HG02678 (cell line): ENCODE results near the gene UGT1A7.
"Not testable (repeated sequence)": the region's sequence is repeated elsewhere in the genome, so short reads cannot be mapped to it uniquely, and the experiment has no call there.

Source experiments
- ATAC-seq: cut with Tn5 transposase; IDR thresholded peaks from one replicate; pipeline ENCODE4 v1.9.1; 2021; ENCODE audit warnings: mild to moderate bottlenecking, moderate library complexity; ENCODE audit not compliant: unreplicated experiment

UGT1A7 gene

GRCh38 chr2:233681521-233682099 lies at the start of gene UGT1A7:
TSS of gene UGT1A7 (plus strand) at chr2:233681901. CDS start at chr2:233681938, 37 bp downstream.
- no peak for ATAC-seq

DNA sequence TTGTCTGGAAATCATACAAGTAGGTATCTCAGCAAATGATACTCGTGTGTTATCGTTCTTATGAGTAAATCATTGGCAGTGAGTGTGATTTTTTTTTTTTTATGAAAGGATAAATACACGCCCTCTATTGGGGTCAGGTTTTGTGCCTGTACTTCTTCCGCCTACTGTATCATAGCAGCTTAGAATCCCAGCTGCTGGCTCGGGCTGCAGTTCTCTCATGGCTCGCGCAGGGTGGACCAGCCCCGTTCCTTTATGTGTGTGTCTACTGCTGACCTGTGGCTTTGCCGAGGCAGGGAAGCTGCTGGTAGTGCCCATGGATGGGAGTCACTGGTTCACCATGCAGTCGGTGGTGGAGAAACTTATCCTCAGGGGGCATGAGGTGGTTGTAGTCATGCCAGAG lies 45.4 kb upstream of the UGT1A7 start, which contains the start of gene UGT1A10:
TSS of gene UGT1A10 (plus strand) at position 143 of the 400 bp plus-strand sequence. CDS start at position 218, 75 bp downstream.
- ATAC-seq, result not testable (repeated sequence)

GRCh38 chr2:233638836-233639235 lies 42.9 kb upstream of the UGT1A7 start:
- no peak for ATAC-seq

- ATAC-seq, result no peak
These were observed 41.8 kb upstream of the UGT1A7 start for GRCh38 chr2:233639860-233640259.

DNA sequence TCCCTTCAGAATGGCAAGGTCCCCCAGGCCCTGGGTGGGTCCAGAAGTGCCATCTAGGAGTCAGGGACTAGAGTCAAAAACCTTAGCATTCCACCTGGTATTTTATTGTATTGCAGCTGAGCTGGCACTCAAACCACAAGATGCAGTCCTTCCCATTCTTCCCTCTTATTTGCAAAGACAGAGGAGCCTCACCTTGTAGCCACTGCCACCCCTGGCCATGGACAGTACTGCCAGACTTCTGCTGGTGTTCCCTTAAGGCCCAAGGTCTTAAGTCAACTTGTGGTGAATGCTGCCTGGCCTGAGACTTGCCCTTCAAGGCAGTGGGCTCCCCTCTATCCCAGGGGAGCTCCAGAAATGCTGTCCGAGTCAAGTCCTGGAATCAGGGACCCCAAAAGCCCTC lies 38.6 kb upstream of the UGT1A7 start:
- ATAC-seq, result no peak

GRCh38 chr2:233646033-233646432 lies 35.7 kb upstream of the UGT1A7 start:
- not testable (repeated sequence) for ATAC-seq

DNA sequence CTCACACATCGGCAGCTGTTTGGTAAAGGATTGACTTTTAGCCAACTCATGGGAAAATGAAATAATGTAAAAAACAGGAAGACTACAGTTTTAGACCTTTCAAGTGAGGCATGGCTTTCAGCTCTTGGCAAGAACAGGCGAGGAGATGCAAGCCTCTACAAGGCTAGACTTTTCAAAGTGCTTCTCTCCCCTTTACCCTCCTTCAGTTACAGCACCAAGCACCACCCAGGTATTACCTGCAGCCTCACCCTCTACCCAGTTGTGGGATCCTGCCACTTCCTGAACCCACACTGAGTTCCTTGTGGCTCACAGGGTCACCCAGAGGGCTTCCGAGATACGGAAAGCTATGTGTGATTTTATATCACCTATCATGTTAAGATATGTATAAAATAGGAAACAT lies 30.7 kb upstream of the UGT1A7 start:
- ATAC-seq, result no peak

GRCh38 chr2:233651430-233651829 lies 30.3 kb upstream of the UGT1A7 start:
- ATAC-seq, result no peak

- ATAC-seq, result no peak
These were observed 27.2 kb upstream of the UGT1A7 start for GRCh38 chr2:233654501-233654900.

DNA sequence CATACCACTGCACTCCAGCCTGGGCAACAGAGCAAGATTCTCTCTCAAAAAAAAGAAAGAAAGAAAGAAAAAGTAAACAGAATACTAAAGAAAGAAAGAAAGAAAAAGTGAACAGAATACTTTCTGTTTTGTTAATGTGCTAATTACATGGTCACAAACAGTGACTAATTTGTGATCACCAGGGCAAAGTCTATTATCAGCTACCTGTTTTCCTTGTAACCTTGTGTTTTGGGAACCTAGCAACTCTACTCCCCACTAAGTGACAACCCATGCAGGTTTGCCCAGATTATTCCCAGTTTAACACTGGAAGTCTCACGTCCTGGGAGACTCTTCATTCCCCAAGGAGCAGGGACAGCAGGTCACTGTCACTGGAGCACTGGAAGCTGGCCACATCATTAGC lies 26.7 kb upstream of the UGT1A7 start:
- ATAC-seq, result no peak

GRCh38 chr2:233655943-233656342 lies 25.8 kb upstream of the UGT1A7 start:
- ATAC-seq, result not testable (repeated sequence)

- ATAC-seq, result no peak
These were observed 25.3 kb upstream of the UGT1A7 start for GRCh38 chr2:233656443-233656842.

- no peak for ATAC-seq
These were observed 23.1 kb upstream of the UGT1A7 start for GRCh38 chr2:233658610-233659009.

DNA sequence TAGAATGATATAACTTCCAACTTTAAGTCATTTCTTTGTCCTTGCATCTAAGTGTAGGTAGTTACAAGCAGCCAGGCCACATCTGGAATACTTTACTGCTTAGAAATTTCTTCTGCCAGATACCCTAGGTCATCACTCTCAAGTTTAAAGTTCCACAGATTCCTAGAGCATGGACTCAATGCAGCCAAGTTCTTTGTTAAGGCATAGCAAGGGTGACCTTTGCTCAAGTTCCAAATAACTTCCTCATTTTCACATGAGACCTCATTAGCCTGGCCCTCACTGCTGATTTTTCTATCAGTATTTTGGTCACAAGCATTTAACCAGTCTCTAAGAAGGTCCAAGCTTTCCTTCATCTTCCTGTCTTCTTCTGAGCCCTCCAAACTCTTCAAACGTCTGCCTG lies 17.8 kb upstream of the UGT1A7 start:
- ATAC-seq, result no peak

DNA sequence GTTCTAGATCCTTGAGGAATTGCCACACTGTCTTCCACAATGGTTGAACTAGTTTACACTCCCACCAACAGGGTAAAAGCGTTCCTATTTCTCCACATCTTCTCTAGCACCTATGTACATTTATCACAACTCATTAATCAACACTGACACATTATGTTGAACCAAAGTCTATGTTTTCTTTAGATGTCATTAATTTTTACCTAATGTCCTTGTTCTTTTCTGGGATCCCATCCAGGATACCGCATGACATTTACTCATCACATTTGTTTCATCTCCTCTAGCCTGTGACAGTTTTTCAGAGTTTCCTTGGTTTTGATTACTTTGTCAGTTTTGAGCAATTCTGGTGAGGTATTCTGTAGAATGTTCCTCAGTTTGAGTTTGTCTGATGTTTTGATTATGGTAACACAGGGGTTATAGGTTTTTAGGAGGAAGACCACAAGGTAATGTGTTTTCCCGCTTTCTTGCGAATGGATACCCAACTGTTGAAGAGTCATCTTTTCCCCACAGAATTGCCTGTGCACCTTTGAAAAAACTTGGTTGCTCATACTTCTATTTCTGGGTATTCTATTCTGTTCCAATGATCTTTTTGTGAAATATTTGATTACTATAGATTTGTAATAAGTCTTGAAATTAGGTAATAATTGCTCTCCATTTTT lies 13.0 kb upstream of the UGT1A7 start:
- no peak for ATAC-seq

DNA sequence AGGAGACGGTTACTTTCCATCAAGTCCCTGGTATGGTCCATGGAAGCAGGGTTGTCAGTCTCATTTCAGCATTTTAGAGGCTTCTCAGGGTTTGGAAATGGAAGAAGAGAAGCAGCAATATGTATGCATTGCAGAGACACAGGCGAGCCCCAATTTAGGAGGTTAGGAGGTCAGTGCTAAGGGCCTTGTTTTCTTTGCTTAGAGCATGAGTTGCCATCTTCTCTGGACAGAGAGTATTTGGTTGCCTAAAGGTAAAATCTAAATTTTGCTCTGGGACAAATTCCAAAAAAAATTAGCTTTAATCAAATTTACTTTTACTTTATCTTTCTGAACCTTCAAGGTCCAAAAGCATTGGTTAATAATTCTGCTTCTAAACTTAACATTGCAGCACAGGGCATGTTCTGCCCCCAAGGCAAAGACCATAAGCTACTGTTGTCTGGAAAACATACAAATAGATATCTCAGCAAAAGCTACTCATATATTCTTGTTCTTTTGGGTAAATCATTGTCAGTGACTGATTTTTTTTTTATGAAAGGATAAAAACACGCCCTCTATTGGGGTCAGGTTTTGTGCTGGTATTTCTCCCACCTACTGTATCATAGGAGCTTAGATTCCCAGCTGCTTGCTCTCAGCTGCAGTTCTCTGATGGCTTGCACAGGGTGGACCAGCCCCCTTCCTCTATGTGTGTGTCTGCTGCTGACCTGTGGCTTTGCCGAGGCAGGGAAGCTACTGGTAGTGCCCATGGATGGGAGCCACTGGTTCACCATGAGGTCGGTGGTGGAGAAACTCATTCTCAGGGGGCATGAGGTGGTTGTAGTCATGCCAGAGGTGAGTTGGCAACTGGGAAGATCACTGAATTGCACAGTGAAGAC lies 10.2 kb upstream of the UGT1A7 start, which contains the start of gene UGT1A9:
TSS of gene UGT1A9 (plus strand) at position 609 of the 872 bp plus-strand sequence. CDS start at position 646, 37 bp downstream.
- no peak for ATAC-seq

- ATAC-seq, result no peak
These were observed 8.8 kb upstream of the UGT1A7 start for GRCh38 chr2:233672886-233673285.

- ATAC-seq, result no peak
These were observed 7.8 kb upstream of the UGT1A7 start for GRCh38 chr2:233673896-233674295.

GRCh38 chr2:233674314-233674713 lies 7.4 kb upstream of the UGT1A7 start:
- ATAC-seq, result no peak

DNA sequence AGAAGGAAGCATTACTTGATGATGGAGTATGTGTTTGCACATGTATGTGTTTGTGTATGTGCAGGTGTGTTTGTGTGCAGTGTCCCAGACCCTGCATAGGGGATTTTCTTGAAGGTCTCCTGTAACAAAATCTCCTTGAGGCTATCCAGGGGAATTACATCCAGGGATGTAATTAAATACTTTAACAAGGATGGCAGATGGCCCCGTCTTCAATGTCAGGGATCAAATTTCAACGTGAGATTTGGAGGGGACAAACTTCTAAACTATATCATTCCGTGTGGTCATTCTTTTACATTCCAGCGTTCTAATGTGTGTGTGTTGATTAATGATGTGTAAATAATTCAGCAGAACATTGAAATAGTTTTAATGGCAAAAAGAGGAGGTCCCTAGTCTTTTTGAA lies 6.7 kb upstream of the UGT1A7 start:
- ATAC-seq, result no peak

DNA sequence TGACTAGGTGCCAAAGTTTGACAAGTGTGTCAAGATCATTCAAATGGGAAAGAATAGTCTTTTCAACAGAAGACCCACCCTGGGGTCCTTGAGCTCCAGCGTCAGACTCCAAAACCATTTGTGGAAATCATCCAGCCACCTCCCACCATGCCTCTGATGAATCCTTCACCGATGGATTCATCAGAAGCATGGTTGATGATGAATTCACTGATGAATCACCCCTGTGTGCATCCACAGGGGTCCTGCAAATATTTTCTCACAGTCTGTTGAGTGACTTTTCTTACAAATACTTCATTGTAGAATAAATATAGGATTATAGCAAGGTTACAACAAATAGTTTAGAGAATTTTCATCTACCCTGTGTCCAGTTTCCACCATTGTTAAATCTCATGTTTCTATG lies 5.7 kb upstream of the UGT1A7 start:
- ATAC-seq, result no peak

DNA sequence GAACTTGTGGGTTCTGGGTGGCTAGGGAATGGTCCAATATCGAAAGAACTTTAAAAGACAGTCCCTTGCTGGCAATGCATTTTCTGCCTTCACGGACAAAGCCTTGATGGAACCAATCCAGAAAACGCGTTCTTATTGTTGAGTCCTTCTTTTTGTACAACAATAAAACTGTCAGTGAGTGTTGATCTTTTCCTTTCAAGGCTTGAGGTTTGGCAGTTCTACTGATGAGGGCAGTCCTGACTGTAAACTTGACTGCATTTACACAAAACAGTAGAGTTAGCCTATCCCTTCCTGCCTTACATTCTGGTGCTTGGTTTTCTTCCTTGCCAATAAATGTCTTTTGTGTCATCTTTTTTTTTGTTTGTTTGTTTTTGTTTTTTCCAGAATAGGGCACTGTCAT lies 2.5 kb upstream of the UGT1A7 start:
- ATAC-seq, result no peak
